Esophagus muscularis mucosa (tissue), 4 donors: ENCODE data around the gene DAB2IP. TPM values are rescaled to one million over a fixed set of nuclear protein-coding genes. Genes with fewer than 3 reads are reported as not detected.

Experiments used
- DNase-seq: peaks from one replicate; pipeline ENCODE4 v3.0.0-alpha.2; 2017; ENCODE audit errors: extremely low spot score
- H3K27ac ChIP-seq, 4 donors: fragments of 200-600 bp; sonication (generic); replicated peaks in 1 of 4; 1 replicate in 3 of 4; 2 replicates in 1 of 4; pipeline ENCODE4 v1.5.1; 2016 to 2019; ENCODE audit warnings: mild to moderate bottlenecking in 1 of 4
- H3K27me3 ChIP-seq, 4 donors: fragments of 200-600 bp; sonication (generic); one replicate each; pipeline versions ENCODE4 v1.5.1 to v1.6.0; 2016 to 2019
- H3K36me3 ChIP-seq, 4 donors: fragments of 200-600 bp; sonication (generic); one replicate each; pipeline ENCODE4 v1.5.1; 2016 to 2019
- H3K4me1 ChIP-seq, 4 donors: fragments of 200-600 bp; sonication (generic); one replicate each; pipeline ENCODE4 v1.5.1; 2016 to 2019
- H3K4me3 ChIP-seq, 4 donors: fragments of 200-600 bp; sonication (generic); 1 replicate in 2 of 4; 2 replicates in 2 of 4; pipeline ENCODE4 v1.5.1; 2016 to 2019; ENCODE audit warnings: mild to moderate bottlenecking in 4 of 4, moderate library complexity in 1 of 4
- H3K9me3 ChIP-seq, 4 donors: fragments of 200-600 bp; sonication (generic); 1 replicate in 3 of 4; 2 replicates in 1 of 4; pipeline ENCODE4 v1.5.1; 2016 to 2019
- EP300 ChIP-seq: sonication (generic); formaldehyde crosslinking; IDR thresholded peaks from one replicate; pipeline ENCODE4 v1.6.1; 2017; ENCODE audit warnings: antibody characterized with exemption
- POLR2A ChIP-seq: fragments of 450-650 bp; IDR thresholded peaks from one replicate; pipeline ENCODE4 v1.6.1; 2017; ENCODE audit warnings: antibody characterized with exemption, moderate library complexity, mild to moderate bottlenecking, low read depth
- POLR2AphosphoS5 ChIP-seq, 2 donors: sonication (generic); formaldehyde crosslinking; IDR thresholded peaks; one replicate each; pipeline ENCODE4 v1.6.1; 2017; ENCODE audit warnings: antibody characterized with exemption in 2 of 2
- WGBS: methylation state at CpG from one replicate; pipeline ENCODE4 v1.1.5; 2018; 5-methylcytosine and 5-hydroxymethylcytosine counted together
- intact Hi-C: fragments of 100-400 bp; cut with DNase I; formaldehyde crosslinking; loops from one replicate; pipeline ENCODE4 v1.15.1; 2023
- total RNA-seq, 4 donors: library from RNA; depleted of rRNA; stranded (reverse); fragments of >200 nt; gene quantifications; one replicate each; pipeline versions ENCODE4 v1.1.0 to v1.2.1, GENCODE V29; 2016
- TF ChIP-seq, protein P1 (sequence below), 3 experiments: fragments of 200-600 bp in 2 of 3; fragments of 450-650 bp in 1 of 3; sonication (generic) in 2 of 3; IDR thresholded peaks; one replicate each; pipeline ENCODE4 v1.5.1; 2017 to 2019; ENCODE audit warnings: antibody characterized with exemption in 3 of 3, mild to moderate bottlenecking in 2 of 3, moderate library complexity in 1 of 3

The DAB2IP gene
- total RNA-seq, 4 donors from 2014 or later: 41.7 to 102 (median 62.4) TPM

DNA sequence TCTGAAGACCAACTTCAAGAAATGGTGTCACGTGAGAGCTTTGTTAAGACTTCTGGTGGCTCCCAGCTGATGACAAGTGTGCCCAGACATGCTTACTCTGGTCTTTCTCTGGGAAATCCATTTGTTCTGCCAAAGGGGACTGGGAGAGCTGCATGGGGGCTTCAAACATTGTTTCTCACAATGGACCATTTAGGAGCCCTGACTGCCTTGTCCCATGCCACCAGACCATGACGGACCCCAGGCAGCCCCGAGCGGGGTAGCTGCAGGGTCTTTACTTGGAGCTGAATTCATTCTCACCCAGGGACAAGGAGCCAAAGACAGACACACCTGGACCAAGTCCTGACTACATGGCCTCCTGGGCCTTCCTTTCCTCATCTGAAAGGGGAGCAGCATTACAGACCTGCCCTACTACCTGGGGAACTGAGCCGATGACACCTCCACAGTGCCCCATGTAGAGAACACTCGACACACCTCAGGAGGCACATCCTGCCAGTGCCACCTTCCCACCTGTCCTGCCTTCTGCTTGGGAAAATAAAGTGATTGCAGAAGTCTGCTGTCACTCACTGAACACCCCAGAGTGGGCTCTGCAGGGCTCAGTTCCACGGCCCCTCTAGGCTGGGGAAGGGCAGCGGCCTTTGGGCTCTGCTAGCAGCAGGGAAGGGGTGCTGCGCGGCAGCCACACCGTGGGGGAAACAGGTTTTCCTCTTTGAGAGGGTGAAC is 169.0 kb downstream of the DAB2IP start:
- TF ChIP-seq, protein P1, sequence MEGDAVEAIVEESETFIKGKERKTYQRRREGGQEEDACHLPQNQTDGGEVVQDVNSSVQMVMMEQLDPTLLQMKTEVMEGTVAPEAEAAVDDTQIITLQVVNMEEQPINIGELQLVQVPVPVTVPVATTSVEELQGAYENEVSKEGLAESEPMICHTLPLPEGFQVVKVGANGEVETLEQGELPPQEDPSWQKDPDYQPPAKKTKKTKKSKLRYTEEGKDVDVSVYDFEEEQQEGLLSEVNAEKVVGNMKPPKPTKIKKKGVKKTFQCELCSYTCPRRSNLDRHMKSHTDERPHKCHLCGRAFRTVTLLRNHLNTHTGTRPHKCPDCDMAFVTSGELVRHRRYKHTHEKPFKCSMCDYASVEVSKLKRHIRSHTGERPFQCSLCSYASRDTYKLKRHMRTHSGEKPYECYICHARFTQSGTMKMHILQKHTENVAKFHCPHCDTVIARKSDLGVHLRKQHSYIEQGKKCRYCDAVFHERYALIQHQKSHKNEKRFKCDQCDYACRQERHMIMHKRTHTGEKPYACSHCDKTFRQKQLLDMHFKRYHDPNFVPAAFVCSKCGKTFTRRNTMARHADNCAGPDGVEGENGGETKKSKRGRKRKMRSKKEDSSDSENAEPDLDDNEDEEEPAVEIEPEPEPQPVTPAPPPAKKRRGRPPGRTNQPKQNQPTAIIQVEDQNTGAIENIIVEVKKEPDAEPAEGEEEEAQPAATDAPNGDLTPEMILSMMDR (IDR thresholded peaks at IDR 0.05): no peak
- no peak for TF ChIP-seq EP300
- TF ChIP-seq POLR2A: no peak
- no peak for TF ChIP-seq POLR2AphosphoS5 (IDR thresholded peaks at IDR 0.05)
- DNase-seq: no peak
- intact Hi-C loops: no loop called here
- 95% methylated on average over 11 of the region's 11 CpGs for WGBS
- Histone ChIP-seq H3K9me3 (no peaks in the 10 kb centered on the region), H3K4me3 (no peak overlapping the region), H3K27me3 (no peaks in the 10 kb centered on the region), H3K4me1 (peaks cover 0 to 8% (median 6%) of the 10 kb centered on the region in 4 donors), H3K36me3 (peaks cover 0 to 17% (median 6%) of the 10 kb centered on the region in 4 donors), H3K27ac (no peak overlapping the region)

DNA sequence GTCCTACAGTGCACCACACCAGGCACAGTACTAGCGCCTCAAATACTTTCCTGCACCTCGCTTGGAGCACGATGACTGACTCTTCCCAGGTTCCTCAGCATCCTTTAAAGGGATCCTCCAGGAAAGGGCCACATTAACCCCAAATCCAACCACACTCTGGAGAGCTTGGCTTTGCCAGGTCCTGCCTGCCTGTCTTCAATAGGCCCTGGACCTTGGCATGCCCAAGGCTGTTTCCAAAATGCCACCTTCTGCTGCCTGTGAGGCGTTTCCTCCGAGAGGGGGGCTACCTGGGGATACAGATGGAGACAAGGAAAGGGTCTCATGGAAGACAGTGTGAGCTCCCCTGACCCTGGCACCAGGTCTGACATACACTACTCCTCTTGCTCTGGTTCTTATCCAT is 169.9 kb downstream of the DAB2IP start:
- Histone ChIP-seq H3K4me3 (no peak overlapping the region), H3K4me1 (peaks cover 0 to 8% (median 6%) of the 10 kb centered on the region in 4 donors), H3K36me3 (peaks cover 0 to 17% (median 6%) of the 10 kb centered on the region in 4 donors), H3K9me3 (no peaks in the 10 kb centered on the region), H3K27me3 (no peaks in the 10 kb centered on the region), H3K27ac (no peak overlapping the region)
- TF ChIP-seq, protein P1 (IDR thresholded peaks at IDR 0.05): no peak
- TF ChIP-seq POLR2AphosphoS5 (IDR thresholded peaks at IDR 0.05): no peak
- TF ChIP-seq EP300: no peak
- TF ChIP-seq POLR2A: no peak
- no peak for DNase-seq
- intact Hi-C loops: no loop called here
- WGBS: 89% methylated on average over 3 of the region's 5 CpGs

DNA sequence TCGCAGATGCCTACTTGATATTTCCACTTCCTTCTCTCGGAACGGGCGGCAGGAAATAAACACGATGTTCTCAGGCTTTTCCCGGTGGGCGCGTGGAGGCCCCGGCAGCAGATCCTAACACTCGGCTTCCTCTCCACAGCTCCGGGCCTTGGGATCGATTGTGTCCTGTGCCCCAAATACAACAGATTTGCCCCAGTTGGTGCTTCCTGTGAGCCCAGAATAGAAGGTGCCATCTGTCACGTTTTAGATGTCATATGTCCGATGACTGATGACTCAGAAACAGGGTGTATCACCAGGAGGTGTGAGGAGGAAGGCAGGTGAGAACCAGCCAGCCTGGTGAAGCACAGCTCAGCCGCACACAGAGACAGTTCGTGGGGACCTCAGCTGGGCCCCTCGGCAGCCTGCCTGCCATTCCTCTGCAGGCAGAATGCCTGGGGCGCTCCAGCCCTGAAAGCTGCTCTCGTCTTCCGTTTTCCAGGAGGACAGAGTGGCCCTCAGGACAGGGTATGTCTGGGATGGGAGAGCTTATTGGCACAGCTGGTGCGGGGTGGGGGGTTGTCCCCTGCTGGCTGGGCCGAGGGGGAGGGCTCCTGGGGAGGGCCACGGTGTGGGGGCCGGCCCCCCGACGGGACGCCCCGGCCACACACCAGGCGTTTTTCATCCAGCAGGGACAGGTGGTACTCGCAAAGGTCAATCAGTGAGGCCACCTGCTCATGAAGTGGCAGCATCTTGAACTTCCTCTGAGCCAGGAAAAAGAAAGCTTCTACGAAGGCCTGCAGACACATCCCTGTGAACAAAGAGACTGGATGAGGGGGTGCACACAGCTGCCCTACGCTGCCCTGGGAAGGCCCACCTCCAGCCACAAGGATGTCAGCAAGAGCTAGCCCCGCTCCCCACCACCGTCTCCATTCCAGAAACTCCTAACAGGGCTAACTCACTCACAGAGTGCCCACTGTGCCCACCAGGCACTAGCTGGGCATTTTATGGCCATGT is 171.0 kb downstream of the DAB2IP start:
- no peaks in the 10 kb centered on the region for H3K27me3 ChIP-seq
- DNase-seq: no peak
- no peak overlapping the region for H3K27ac ChIP-seq
- H3K4me1 ChIP-seq: peaks cover 0 to 8% (median 6%) of the 10 kb centered on the region in 4 donors
- H3K9me3 ChIP-seq: no peaks in the 10 kb centered on the region
- no peak for TF ChIP-seq POLR2A
- TF ChIP-seq EP300: no peak
- no peak for TF ChIP-seq POLR2AphosphoS5 (IDR thresholded peaks at IDR 0.05)
- TF ChIP-seq, protein P1 (IDR thresholded peaks at IDR 0.05): no peak
- WGBS: 88% methylated on average over 19 of the region's 34 CpGs
- no peak overlapping the region for H3K4me3 ChIP-seq
- intact Hi-C loops: no loop called here
- peaks cover 0 to 17% (median 6%) of the 10 kb centered on the region in 4 donors for H3K36me3 ChIP-seq

DNA sequence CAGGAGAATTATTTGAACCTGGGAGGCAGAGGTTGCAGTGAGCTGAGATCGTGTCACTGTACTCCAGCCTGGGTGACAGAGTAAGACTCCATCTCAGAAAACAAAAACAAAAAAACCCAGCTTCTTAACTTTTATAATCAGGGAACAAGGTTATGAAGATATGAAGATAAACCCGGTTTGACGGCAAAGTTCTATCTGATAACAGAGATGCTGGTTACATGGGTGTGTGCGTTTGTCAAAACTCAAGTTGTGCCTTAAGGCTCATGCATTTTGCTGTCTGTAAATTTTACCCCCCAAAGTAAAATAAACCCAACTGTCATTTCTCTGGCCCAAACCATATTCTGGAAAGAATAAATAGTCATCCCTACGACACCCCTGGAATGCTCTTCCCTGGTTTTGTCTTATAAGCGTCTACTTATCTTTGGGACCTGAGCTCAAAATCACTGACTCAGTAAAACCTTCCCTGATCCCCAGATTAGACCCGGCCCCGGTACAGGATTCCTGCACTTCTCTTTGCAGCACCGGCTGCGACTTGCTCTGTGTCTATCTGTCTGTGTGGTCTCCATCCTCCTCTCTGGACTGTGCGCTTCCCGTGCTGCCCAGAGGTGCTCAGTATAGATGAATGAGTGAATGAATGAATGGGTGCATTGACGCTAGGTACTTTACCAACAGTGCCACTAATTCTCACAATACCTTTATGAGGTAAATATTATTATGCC is 172.2 kb downstream of the DAB2IP start:
- no peak for DNase-seq
- Histone ChIP-seq H3K36me3 (peaks cover 0 to 17% (median 6%) of the 10 kb centered on the region in 4 donors), H3K27ac (no peak overlapping the region), H3K27me3 (no peaks in the 10 kb centered on the region), H3K9me3 (no peaks in the 10 kb centered on the region), H3K4me3 (no peak overlapping the region), H3K4me1 (peaks cover 0 to 8% (median 6%) of the 10 kb centered on the region in 4 donors)
- TF ChIP-seq POLR2A (no peak), EP300 (no peak), POLR2AphosphoS5 (IDR thresholded peaks at IDR 0.05) (no peak)
- TF ChIP-seq, protein P1 (IDR thresholded peaks at IDR 0.05): no peak
- intact Hi-C loops: no loop called here
- 92% methylated on average over 13 of the region's 13 CpGs for WGBS
